T-cell (primary cell): ENCODE results near the gene PAX3. TPM values are rescaled to one million over a fixed set of nuclear protein-coding genes. Genes with fewer than 3 reads are reported as not detected.

Experiments used
- ATAC-seq, 4 experiments: fragments of 200-7000 bp in 3 of 4; fragments of 150-1000 bp in 1 of 4; cut with Tn5 transposase; replicated peaks in 1 of 4; 1 replicate in 3 of 4; 2 replicates in 1 of 4; pipeline ENCODE4 v1.10.0; 2021; ENCODE audit warnings: moderate library complexity in 3 of 4, mild to moderate bottlenecking in 2 of 4, moderate number of reproducible peaks in 1 of 4
- CTCF ChIA-PET, 2 donors: fragments of 300-600 bp; sonication (Branson Sonifier 250); formaldehyde crosslinking; loops; one replicate each; lab custom pipeline; 2022; ENCODE audit warnings: antibody characterized with exemption in 2 of 2; lab: Charles Lee
- POLR2A ChIA-PET, 2 donors: fragments of 300-600 bp; sonication (Branson Sonifier 250); formaldehyde crosslinking; loops; one replicate each; lab custom pipeline; 2022; ENCODE audit warnings: antibody characterized with exemption in 2 of 2; lab: Charles Lee
- DNase-seq, 35 experiments: peaks; one replicate each; pipeline versions ENCODE4 v3.0.0 to v3.0.0-alpha.2; 2013 to 2023
- H3K27ac ChIP-seq: one replicate; pipeline ENCODE4 v1.5.1; 2013; ENCODE audit warnings: low read length
- H3K27me3 ChIP-seq, 2 experiments: replicated peaks in 1 of 2; 1 replicate in 1 of 2; 2 replicates in 1 of 2; pipeline versions ENCODE4 v1.6.1 to v1.7.0; 2013; ENCODE audit warnings: low read length in 1 of 2, mixed read lengths in 1 of 2; ENCODE audit not compliant: control insufficient read depth in 2 of 2, insufficient read depth in 2 of 2; ENCODE audit errors: extremely low read depth in 1 of 2
- H3K36me3 ChIP-seq, 2 donors: 1 replicate in 1 of 2; 2 replicates in 1 of 2; pipeline versions ENCODE4 v1.6.1 to v1.7.0; 2013; ENCODE audit warnings: low read length in 1 of 2; ENCODE audit not compliant: control insufficient read depth in 2 of 2, insufficient read depth in 1 of 2; ENCODE audit errors: extremely low read depth in 1 of 2
- H3K4me1 ChIP-seq, 2 experiments: 1 replicate in 1 of 2; 2 replicates in 1 of 2; pipeline versions ENCODE4 v1.6.1 to v1.7.0; 2013; ENCODE audit warnings: low read length in 2 of 2, mixed read lengths in 1 of 2; ENCODE audit not compliant: insufficient read depth in 2 of 2, control insufficient read depth in 1 of 2; ENCODE audit errors: extremely low read depth in 1 of 2
- H3K4me3 ChIP-seq, 2 donors: 1 replicate in 1 of 2; 2 replicates in 1 of 2; pipeline versions ENCODE4 v1.5.1 to v1.7.0; 2013; ENCODE audit warnings: mild to moderate bottlenecking in 2 of 2, low read length in 1 of 2, moderate library complexity in 1 of 2; ENCODE audit not compliant: control insufficient read depth in 1 of 2; ENCODE audit errors: extremely low read depth in 1 of 2
- H3K9me3 ChIP-seq: 2 replicates; pipeline ENCODE4 v1.7.0; 2013
- H3K27ac Mint-ChIP-seq, 2 donors: one replicate each; pipeline ENCODE4 v1.8.0; 2020 to 2021; ENCODE audit warnings: mild to moderate bottlenecking in 2 of 2, mixed read lengths in 2 of 2
- H3K27me3 Mint-ChIP-seq, 2 donors: one replicate each; pipeline ENCODE4 v1.8.0; 2021 to 2022; ENCODE audit warnings: mixed read lengths in 2 of 2
- H3K36me3 Mint-ChIP-seq: one replicate; pipeline ENCODE4 v1.8.0; 2021; ENCODE audit warnings: mixed read lengths
- H3K4me1 Mint-ChIP-seq, 3 donors: one replicate each; pipeline ENCODE4 v1.8.0; 2020 to 2022; ENCODE audit warnings: mixed read lengths in 3 of 3, mild to moderate bottlenecking in 1 of 3
- H3K4me3 Mint-ChIP-seq, 3 donors: one replicate each; pipeline ENCODE4 v1.8.0; 2020 to 2022; ENCODE audit warnings: mild to moderate bottlenecking in 3 of 3, mixed read lengths in 3 of 3, moderate library complexity in 3 of 3
- H3K9me3 Mint-ChIP-seq, 3 donors: one replicate each; pipeline ENCODE4 v1.8.0; 2020 to 2022; ENCODE audit warnings: mixed read lengths in 3 of 3
- WGBS: methylation state at CpG from one replicate; pipeline ENCODE4 v1.1.5; 2013; ENCODE audit warnings: missing lambda C conversion rate; ENCODE audit not compliant: insufficient coverage; 5-methylcytosine and 5-hydroxymethylcytosine counted together
- total RNA-seq, 35 experiments: library from RNA in 6 of 35; stranded (reverse) in 6 of 35; fragments of 120-200 nt in 1 of 35; gene quantifications; one replicate each; pipeline versions ENCODE4 v1.2.1 to v1.2.4 and lab custom pipeline; 2013 to 2026

PAX3 gene
- total RNA-seq, 5 donors from 2014 or later (not counting 1 experiment from before 2014, with no cell fraction given), result not detected

GRCh38 chr2:222284466-222284865 is 14.3 kb downstream of the PAX3 start:
- Mint-ChIP-seq H3K4me1 (no peaks in the 10 kb centered on the region), H3K27me3 (peaks cover 48 to 62% of the 10 kb centered on the region in 2 donors)
- H3K4me1 ChIP-seq, result no peaks in the 10 kb centered on the region

GRCh38 chr2:222283634-222284033 is 15.2 kb downstream of the PAX3 start:
- DNase-seq, result no peak
- no peaks in the 10 kb centered on the region for H3K36me3 Mint-ChIP-seq
- H3K9me3 Mint-ChIP-seq, result peaks cover 0 to 4% (median 3%) of the 10 kb centered on the region in 3 donors
- H3K4me1 Mint-ChIP-seq, result no peaks in the 10 kb centered on the region
- 60% methylated on average over 6 of the region's 8 CpGs for WGBS
- Histone ChIP-seq H3K36me3 (no peaks in the 10 kb centered on the region), H3K27me3 (peaks cover 5 to 8% of the 10 kb centered on the region in 2 experiments), H3K4me1 (no peaks in the 10 kb centered on the region), H3K27ac (no peak overlapping the region), H3K4me3 (no peak overlapping the region), H3K9me3 (no peaks in the 10 kb centered on the region)
- peaks cover 47 to 60% of the 10 kb centered on the region in 2 donors for H3K27me3 Mint-ChIP-seq
- no peak overlapping the region for H3K4me3 Mint-ChIP-seq
- no peak for ATAC-seq
- ChIA-PET CTCF (no interaction called here), POLR2A (no interaction called here)
- no peak overlapping the region for H3K27ac Mint-ChIP-seq

More at GRCh38 chr2:222284466-222284865, 14.3 kb downstream of the PAX3 start:
- ChIA-PET CTCF (no interaction called here), POLR2A (no interaction called here)
- Histone ChIP-seq H3K9me3 (no peaks in the 10 kb centered on the region), H3K27ac (no peak overlapping the region), H3K27me3 (peaks cover 6 to 10% of the 10 kb centered on the region in 2 experiments), H3K36me3 (no peaks in the 10 kb centered on the region), H3K4me3 (no peak overlapping the region)
- Mint-ChIP-seq H3K4me3 (no peak overlapping the region), H3K27ac (no peak overlapping the region), H3K36me3 (no peaks in the 10 kb centered on the region), H3K9me3 (peaks cover 0 to 3% (median 0%) of the 10 kb centered on the region in 3 donors)
- WGBS, result no CpG with 5 or more reads among the region's 3 CpGs
- ATAC-seq (no peak), DNase-seq (no peak)

GRCh38 chr2:222281506-222281905 is 17.3 kb downstream of the PAX3 start:
- ChIA-PET CTCF (no interaction called here), POLR2A (no interaction called here)
- no peaks in the 10 kb centered on the region for H3K4me1 Mint-ChIP-seq
- ATAC-seq (no peak), DNase-seq (no peak)
- peaks cover 32 to 46% of the 10 kb centered on the region in 2 donors for H3K27me3 Mint-ChIP-seq
- Histone ChIP-seq H3K36me3 (no peaks in the 10 kb centered on the region), H3K27ac (no peak overlapping the region), H3K4me3 (no peak overlapping the region), H3K9me3 (no peaks in the 10 kb centered on the region), H3K27me3 (peaks cover 4 to 11% of the 10 kb centered on the region in 2 experiments), H3K4me1 (no peaks in the 10 kb centered on the region)
- H3K9me3 Mint-ChIP-seq, result peaks cover 0 to 4% (median under 1%) of the 10 kb centered on the region in 3 donors
- H3K27ac Mint-ChIP-seq, result no peak overlapping the region
- no peak overlapping the region for H3K4me3 Mint-ChIP-seq
- H3K36me3 Mint-ChIP-seq, result no peaks in the 10 kb centered on the region

GRCh38 chr2:222280795-222281194 is 18.0 kb downstream of the PAX3 start:
- ATAC-seq, result no peak
- Histone ChIP-seq H3K27ac (no peak overlapping the region), H3K36me3 (no peaks in the 10 kb centered on the region), H3K4me1 (no peaks in the 10 kb centered on the region), H3K4me3 (no peak overlapping the region), H3K27me3 (peaks cover 4 to 16% of the 10 kb centered on the region in 2 experiments), H3K9me3 (no peaks in the 10 kb centered on the region)
- Mint-ChIP-seq H3K36me3 (no peaks in the 10 kb centered on the region), H3K9me3 (peaks cover 0 to 4% (median 0%) of the 10 kb centered on the region in 3 donors), H3K27me3 (peaks cover 32 to 40% of the 10 kb centered on the region in 2 donors), H3K27ac (no peak overlapping the region), H3K4me1 (no peaks in the 10 kb centered on the region), H3K4me3 (no peak overlapping the region)
- WGBS, result 63% methylated on average over 4 of the region's 5 CpGs
- POLR2A ChIA-PET, result no interaction called here
- CTCF ChIA-PET, result no interaction called here
- no peak for DNase-seq

- Histone ChIP-seq H3K27ac (no peak overlapping the region), H3K4me3 (no peak overlapping the region), H3K36me3 (no peaks in the 10 kb centered on the region), H3K4me1 (no peaks in the 10 kb centered on the region), H3K27me3 (peaks cover 5% of the 10 kb centered on the region in 2 experiments), H3K9me3 (no peaks in the 10 kb centered on the region)
- POLR2A ChIA-PET, result no interaction called here
- peaks cover 9 to 14% of the 10 kb centered on the region in 2 donors for H3K27me3 Mint-ChIP-seq
- WGBS, result no CpG with 5 or more reads among the region's 4 CpGs
- CTCF ChIA-PET, result no interaction called here
- H3K4me3 Mint-ChIP-seq, result no peak overlapping the region
- DNase-seq (no peak), ATAC-seq (no peak)
- H3K27ac Mint-ChIP-seq, result no peak overlapping the region
- H3K4me1 Mint-ChIP-seq, result no peaks in the 10 kb centered on the region
- no peaks in the 10 kb centered on the region for H3K9me3 Mint-ChIP-seq
- no peaks in the 10 kb centered on the region for H3K36me3 Mint-ChIP-seq
Measured at GRCh38 chr2:222272446-222273015, 26.3 kb downstream of the PAX3 start.

- Mint-ChIP-seq H3K4me1 (no peaks in the 10 kb centered on the region), H3K27me3 (peaks cover 10 to 14% of the 10 kb centered on the region in 2 donors), H3K27ac (no peak overlapping the region), H3K36me3 (no peaks in the 10 kb centered on the region), H3K4me3 (no peak overlapping the region), H3K9me3 (no peaks in the 10 kb centered on the region)
- Histone ChIP-seq H3K36me3 (no peaks in the 10 kb centered on the region), H3K4me3 (no peak overlapping the region), H3K9me3 (no peaks in the 10 kb centered on the region), H3K4me1 (no peaks in the 10 kb centered on the region), H3K27me3 (peaks cover 5% of the 10 kb centered on the region in 2 experiments), H3K27ac (no peak overlapping the region)
- ChIA-PET POLR2A (no interaction called here), CTCF (no interaction called here)
- ATAC-seq (no peak), DNase-seq (no peak)
- 100% methylated on average over 1 of the region's 5 CpGs for WGBS
Measured at GRCh38 chr2:222271854-222272253, 26.9 kb downstream of the PAX3 start.
